Endometrial microvascular endothelial cells (primary cell): Measurements from ENCODE around the gene HORMAD2. TPM values are rescaled to one million over a fixed set of nuclear protein-coding genes. Genes with fewer than 3 reads are reported as not detected.
"Not testable (repeated sequence)": the region's sequence is repeated elsewhere in the genome, so short reads cannot be mapped to it uniquely, and the experiment has no call there.

Source experiments
- in situ Hi-C: cut with HindIII; loops from 2 replicates; pipeline ENCODE4 v1.10.0; 2017; ENCODE audit warnings: low sequenced_read_pairs, low pct_unique_long_range_greater_than_20kb; ENCODE audit errors: inconsistent ontology term
- total RNA-seq: library from RNA; depleted of rRNA; stranded (reverse); fragments of >200 nt; gene quantifications from one replicate; pipeline ENCODE4 v1.2.3, GENCODE V29; 2015; ENCODE audit errors: inconsistent ontology term

HORMAD2 gene
- total RNA-seq, 1 donor from 2014 or later: not detected

- in situ Hi-C loops: no loop called here
Measured at GRCh38 chr22:30198152-30198825, 118.0 kb downstream of the HORMAD2 start.

GRCh38 chr22:30198921-30199320 lies 118.7 kb downstream of the HORMAD2 start:
- in situ Hi-C loops: no loop called here

- in situ Hi-C loops: not testable (repeated sequence)
Measured at GRCh38 chr22:30200905-30201304, 120.6 kb downstream of the HORMAD2 start.

GRCh38 chr22:30201945-30202344 lies 121.7 kb downstream of the HORMAD2 start:
- in situ Hi-C loops: no loop called here

- in situ Hi-C loops: no loop called here
Measured at GRCh38 chr22:30202531-30203006, 122.3 kb downstream of the HORMAD2 start.

GRCh38 chr22:30204015-30204741 lies 123.9 kb downstream of the HORMAD2 start:
- in situ Hi-C loops: no loop called here

- in situ Hi-C loops: no loop called here
Measured at GRCh38 chr22:30204742-30205111, 124.5 kb downstream of the HORMAD2 start.

- in situ Hi-C loops: no loop called here
Measured at GRCh38 chr22:30205281-30206115, 125.2 kb downstream of the HORMAD2 start.

- in situ Hi-C loops: no loop called here
Measured at GRCh38 chr22:30206944-30207343, 126.7 kb downstream of the HORMAD2 start.

GRCh38 chr22:30208631-30209603 lies 128.7 kb downstream of the HORMAD2 start:
- in situ Hi-C loops: no loop called here

- in situ Hi-C loops: no loop called here
Measured at GRCh38 chr22:30209642-30210041, 129.4 kb downstream of the HORMAD2 start.

- in situ Hi-C loops: no loop called here
Measured at GRCh38 chr22:30210235-30210909, 130.1 kb downstream of the HORMAD2 start.

- in situ Hi-C loops: no loop called here
Measured at GRCh38 chr22:30211124-30211820, 131.0 kb downstream of the HORMAD2 start.

GRCh38 chr22:30212363-30212995 lies 132.2 kb downstream of the HORMAD2 start:
- in situ Hi-C loops: no loop called here

- in situ Hi-C loops: no loop called here
Measured at GRCh38 chr22:30212996-30213441, 132.8 kb downstream of the HORMAD2 start.

GRCh38 chr22:30214703-30215407 lies 134.6 kb downstream of the HORMAD2 start:
- in situ Hi-C loops: no loop called here
